Activated B cell treated with CpG ODN at 0.5 μM for 24 hours (primary cell): ENCODE results near the gene HOXD12. TPM values are rescaled to one million over a fixed set of nuclear protein-coding genes. Genes with fewer than 3 reads are reported as not detected.

Source experiments
- ATAC-seq: fragments of 200-7000 bp; cut with Tn5 transposase; one replicate; pipeline ENCODE4 v1.10.0; 2021; ENCODE audit warnings: low read depth, mild to moderate bottlenecking, moderate library complexity
- CTCF ChIA-PET: fragments of 350-600 bp; sonication (Branson Sonifier 250); formaldehyde crosslinking; loops from one replicate; lab custom pipeline; 2021; ENCODE audit warnings: antibody characterized with exemption; lab: Charles Lee
- POLR2A ChIA-PET: fragments of 350-600 bp; sonication (Branson Sonifier 250); formaldehyde crosslinking; loops from one replicate; lab custom pipeline; 2021; ENCODE audit warnings: antibody characterized with exemption; lab: Charles Lee
- DNase-seq: peaks from one replicate; pipeline ENCODE4 v3.0.0; 2022
- H3K27ac Mint-ChIP-seq: one replicate; pipeline ENCODE4 v1.8.0; 2020; ENCODE audit warnings: mixed read lengths
- H3K27me3 Mint-ChIP-seq: one replicate; pipeline ENCODE4 v1.8.0; 2021; ENCODE audit warnings: mixed read lengths
- H3K36me3 Mint-ChIP-seq: one replicate; pipeline ENCODE4 v1.8.0; 2021; ENCODE audit warnings: low read depth, mixed read lengths
- H3K4me1 Mint-ChIP-seq: one replicate; pipeline ENCODE4 v1.8.0; 2021; ENCODE audit warnings: mixed read lengths
- H3K4me3 Mint-ChIP-seq: one replicate; pipeline ENCODE4 v1.8.0; 2020; ENCODE audit warnings: mild to moderate bottlenecking, mixed read lengths
- H3K9me3 Mint-ChIP-seq: one replicate; pipeline ENCODE4 v1.8.0; 2020; ENCODE audit warnings: mixed read lengths
- CTCF ChIP-seq: fragments of 200-600 bp; IDR thresholded peaks from one replicate; pipeline ENCODE4 v1.8.0; 2022; ENCODE audit warnings: antibody characterized with exemption, mild to moderate bottlenecking
- intact Hi-C: fragments of 100-400 bp; cut with micrococcal nuclease; formaldehyde crosslinking; loops from one replicate; pipeline ENCODE4 v1.15.1; 2024
- total RNA-seq: library from RNA; stranded (reverse); gene quantifications from 2 replicates; pipeline ENCODE4 v1.2.3, GENCODE V29; 2022

The HOXD12 gene
- total RNA-seq, 1 donor from 2014 or later, result not detected

DNA sequence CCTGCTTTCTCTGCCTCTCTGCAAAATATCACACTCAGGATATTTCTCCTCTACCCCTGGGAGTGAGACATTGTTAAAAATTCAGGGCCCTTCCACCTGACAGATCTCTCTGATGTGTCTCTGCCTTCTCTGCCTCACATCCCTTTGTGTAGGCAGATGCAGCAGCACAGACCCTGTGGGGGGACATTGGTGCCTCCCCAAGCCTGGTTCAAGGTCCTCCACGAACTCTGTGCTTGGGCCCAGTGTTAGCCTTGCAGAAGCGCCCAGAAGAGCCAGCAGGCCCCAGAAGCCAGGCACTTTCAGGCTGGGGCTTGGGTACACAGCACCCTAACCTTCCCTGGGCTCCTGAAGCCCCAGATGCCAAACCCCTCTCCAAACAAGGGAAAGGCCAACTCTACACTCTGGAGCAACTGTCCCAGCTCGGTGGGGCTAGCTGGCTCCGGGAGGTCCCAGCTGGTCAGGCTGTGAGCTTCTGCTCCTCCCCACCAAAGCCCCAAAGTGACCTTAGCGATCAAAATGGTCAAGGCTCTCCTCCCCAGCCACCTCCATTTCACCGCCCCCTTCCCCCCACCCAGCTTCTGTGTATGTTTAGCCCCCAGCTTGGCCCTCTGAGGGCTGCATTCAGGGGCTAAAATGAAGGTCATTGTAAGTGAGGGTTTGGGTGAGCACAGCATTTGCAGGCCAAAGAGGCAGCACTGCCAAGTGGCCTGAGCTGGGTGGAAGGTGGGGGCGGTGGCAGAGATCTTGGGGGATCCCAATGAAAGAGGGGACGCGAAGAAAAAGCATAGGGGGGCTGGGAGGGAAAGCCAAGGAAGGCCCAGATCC, 25.6 kb downstream of the HOXD12 start:
- TF ChIP-seq CTCF, result no peak
- intact Hi-C loops, result loop anchor here (5.0 kb wide), 1 partner anchor 1292 kb away; no protein-coding TSS in a partner anchor
- peaks cover 62% of the 10 kb centered on the region for H3K27me3 Mint-ChIP-seq
- no peak overlapping the region for H3K27ac Mint-ChIP-seq
- DNase-seq (no peak), ATAC-seq (no peak)
- no peak overlapping the region for H3K4me3 Mint-ChIP-seq
- CTCF ChIA-PET, result interaction anchor here (3.5 to 4.7 kb wide), 4 partner anchors 330 to 1023 kb away, joined by 24 to 94 read pairs (median 57); no protein-coding TSS in a partner anchor
- H3K4me1 Mint-ChIP-seq, result peaks cover 22% of the 10 kb centered on the region
- no peaks in the 10 kb centered on the region for H3K9me3 Mint-ChIP-seq
- no peaks in the 10 kb centered on the region for H3K36me3 Mint-ChIP-seq
- POLR2A ChIA-PET, result no interaction called here

DNA sequence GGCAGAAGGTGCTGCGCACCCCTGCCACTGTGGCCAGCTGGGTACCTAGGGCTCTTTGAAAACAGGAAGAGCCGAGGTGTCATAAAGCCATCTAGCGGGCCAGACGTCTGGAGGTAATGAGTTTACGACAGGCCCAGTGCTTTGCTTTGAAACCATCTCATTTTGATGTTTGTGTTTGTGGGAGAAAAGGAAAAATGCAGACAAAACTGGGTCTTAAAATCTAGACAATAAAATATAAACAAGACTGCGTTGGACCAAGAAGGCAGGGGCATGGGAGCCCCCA, 26.1 kb downstream of the HOXD12 start:
- Mint-ChIP-seq H3K27me3 (peaks cover 57% of the 10 kb centered on the region), H3K9me3 (no peaks in the 10 kb centered on the region), H3K4me1 (peaks cover 24% of the 10 kb centered on the region), H3K36me3 (no peaks in the 10 kb centered on the region), H3K4me3 (no peak overlapping the region), H3K27ac (no peak overlapping the region)
- ChIA-PET POLR2A (no interaction called here), CTCF (interaction anchor here (3.5 to 4.7 kb wide), 4 partner anchors 329 to 1023 kb away, joined by 24 to 94 read pairs (median 57); no protein-coding TSS in a partner anchor)
- ATAC-seq (no peak), DNase-seq (no peak)
- intact Hi-C loops, result loop anchor here (2.0 to 5.0 kb wide), 2 partner anchors 37 to 1292 kb away; no protein-coding TSS in a partner anchor
- no peak for TF ChIP-seq CTCF

- DNase-seq (peak; percentile 42), ATAC-seq (no peak)
- H3K4me3 Mint-ChIP-seq, result no peak overlapping the region
- H3K9me3 Mint-ChIP-seq, result no peaks in the 10 kb centered on the region
- H3K27ac Mint-ChIP-seq, result no peak overlapping the region
- ChIA-PET CTCF (interaction anchor here (0.5 to 4.7 kb wide), 26 partner anchors 9 to 1193 kb away, joined by 3 to 94 read pairs (median 4); no protein-coding TSS in a partner anchor), POLR2A (no interaction called here)
- TF ChIP-seq CTCF, result peak; percentile 61
- intact Hi-C loops, result loop anchor here (1.0 to 5.0 kb wide), 9 partner anchors 36 to 1290 kb away; no protein-coding TSS in a partner anchor
- no peaks in the 10 kb centered on the region for H3K36me3 Mint-ChIP-seq
- H3K4me1 Mint-ChIP-seq, result peaks cover 32% of the 10 kb centered on the region
- H3K27me3 Mint-ChIP-seq, result peaks cover 63% of the 10 kb centered on the region
Measured at GRCh38 chr2:176126929-176127773, 27.6 kb downstream of the HOXD12 start.

GRCh38 chr2:176127774-176128072, 28.1 kb downstream of the HOXD12 start:
- H3K4me3 Mint-ChIP-seq, result no peak overlapping the region
- no peaks in the 10 kb centered on the region for H3K36me3 Mint-ChIP-seq
- no peak for TF ChIP-seq CTCF
- POLR2A ChIA-PET, result no interaction called here
- H3K27ac Mint-ChIP-seq, result no peak overlapping the region
- ATAC-seq, result no peak
- CTCF ChIA-PET, result interaction anchor here (0.6 to 4.7 kb wide), 17 partner anchors 8 to 1192 kb away, joined by 3 to 94 read pairs (median 7); no protein-coding TSS in a partner anchor
- H3K27me3 Mint-ChIP-seq, result peaks cover 66% of the 10 kb centered on the region
- no peaks in the 10 kb centered on the region for H3K9me3 Mint-ChIP-seq
- no peak for DNase-seq
- peaks cover 34% of the 10 kb centered on the region for H3K4me1 Mint-ChIP-seq
- intact Hi-C loops, result loop anchor here (1.0 to 5.0 kb wide), 10 partner anchors 35 to 1635 kb away; no protein-coding TSS in a partner anchor
